ENCODE results near the gene APBB1IP. TPM values are rescaled to one million over a fixed set of nuclear protein-coding genes. Genes with fewer than 3 reads are reported as not detected.

APBB1IP gene
- total and polyA plus RNA-seq, 2 of the 8 experiments (the other 6 are each of a cell fraction or from before 2014, with no cell fraction given): 0.05 TPM; not detected in 1

- TF ChIP-seq KDM1A (IDR thresholded peaks at IDR 0.05; ENCODE audit: borderline replicate concordance, low read length) (no peak), NANOG (IDR thresholded peaks at IDR 0.05; ENCODE audit: insufficient read depth, low read depth, low read length, poor library complexity, severe bottlenecking) (no peak), TCF12 (IDR thresholded peaks at IDR 0.05; ENCODE audit: low read depth, low read length) (no peak), ASH2L (IDR thresholded peaks at IDR 0.05; ENCODE audit: low read length) (no peak), MAX (IDR thresholded peaks at IDR 0.05) (no peak), CBX5 (IDR thresholded peaks at IDR 0.05; ENCODE audit: low read depth, low read length) (no peak)
Observed at GRCh38 chr10:26486304-26486703, 48.2 kb downstream of the APBB1IP start (continued).

Measured in H1 (cell line).